ENCODE data around the gene PHPT1.

The PHPT1 gene

DNA sequence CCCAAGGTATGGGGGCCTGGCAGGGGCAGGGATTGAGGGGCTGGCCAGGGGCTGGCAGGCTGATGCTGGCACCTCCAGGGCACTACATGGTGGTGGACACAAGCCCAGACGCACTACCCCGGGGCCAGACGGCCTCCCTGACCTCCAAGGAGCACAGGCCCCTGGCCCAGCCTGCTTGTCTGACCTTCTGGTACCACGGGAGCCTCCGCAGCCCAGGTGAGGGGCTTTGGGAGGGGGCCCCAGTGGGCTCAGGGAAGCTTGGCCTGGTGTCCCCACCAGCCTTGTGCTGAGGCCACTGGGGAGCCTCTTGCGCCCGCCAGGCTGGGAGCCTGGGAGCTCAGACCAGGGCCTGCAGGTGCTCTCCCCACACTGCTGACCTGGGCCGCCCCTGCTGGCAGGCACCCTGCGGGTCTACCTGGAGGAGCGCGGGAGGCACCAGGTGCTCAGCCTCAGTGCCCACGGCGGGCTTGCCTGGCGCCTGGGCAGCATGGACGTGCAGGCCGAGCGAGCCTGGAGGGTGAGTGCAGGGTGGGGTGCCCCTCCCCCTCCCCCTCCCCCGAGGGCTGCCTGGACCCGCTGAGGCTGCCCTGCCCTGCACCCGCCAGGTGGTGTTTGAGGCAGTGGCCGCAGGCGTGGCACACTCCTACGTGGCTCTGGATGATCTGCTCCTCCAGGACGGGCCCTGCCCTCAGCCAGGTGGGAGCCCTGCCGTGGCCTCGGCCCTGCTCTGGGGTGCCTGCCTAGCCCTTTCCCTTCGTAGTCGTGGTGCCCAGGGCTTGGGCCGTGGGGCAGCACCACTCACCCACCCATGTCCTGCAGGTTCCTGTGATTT, 8.6 kb downstream of the PHPT1 start:
- ChIA-PET POLR2A (no interaction called here), CTCF (interaction anchor here (1.6 to 1.7 kb wide), 2 partner anchors 16 to 171 kb away, joined by 3 to 4 read pairs; partner anchors contain the start of gene AJM1)
- DNase-seq (ENCODE audit: extremely low spot score), result no peak
- TF ChIP-seq, protein P1, sequence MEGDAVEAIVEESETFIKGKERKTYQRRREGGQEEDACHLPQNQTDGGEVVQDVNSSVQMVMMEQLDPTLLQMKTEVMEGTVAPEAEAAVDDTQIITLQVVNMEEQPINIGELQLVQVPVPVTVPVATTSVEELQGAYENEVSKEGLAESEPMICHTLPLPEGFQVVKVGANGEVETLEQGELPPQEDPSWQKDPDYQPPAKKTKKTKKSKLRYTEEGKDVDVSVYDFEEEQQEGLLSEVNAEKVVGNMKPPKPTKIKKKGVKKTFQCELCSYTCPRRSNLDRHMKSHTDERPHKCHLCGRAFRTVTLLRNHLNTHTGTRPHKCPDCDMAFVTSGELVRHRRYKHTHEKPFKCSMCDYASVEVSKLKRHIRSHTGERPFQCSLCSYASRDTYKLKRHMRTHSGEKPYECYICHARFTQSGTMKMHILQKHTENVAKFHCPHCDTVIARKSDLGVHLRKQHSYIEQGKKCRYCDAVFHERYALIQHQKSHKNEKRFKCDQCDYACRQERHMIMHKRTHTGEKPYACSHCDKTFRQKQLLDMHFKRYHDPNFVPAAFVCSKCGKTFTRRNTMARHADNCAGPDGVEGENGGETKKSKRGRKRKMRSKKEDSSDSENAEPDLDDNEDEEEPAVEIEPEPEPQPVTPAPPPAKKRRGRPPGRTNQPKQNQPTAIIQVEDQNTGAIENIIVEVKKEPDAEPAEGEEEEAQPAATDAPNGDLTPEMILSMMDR (IDR thresholded peaks at IDR 0.05; ENCODE audit: control extremely low read depth, extremely low read depth, low read depth, missing control alignments), result no peak

DNA sequence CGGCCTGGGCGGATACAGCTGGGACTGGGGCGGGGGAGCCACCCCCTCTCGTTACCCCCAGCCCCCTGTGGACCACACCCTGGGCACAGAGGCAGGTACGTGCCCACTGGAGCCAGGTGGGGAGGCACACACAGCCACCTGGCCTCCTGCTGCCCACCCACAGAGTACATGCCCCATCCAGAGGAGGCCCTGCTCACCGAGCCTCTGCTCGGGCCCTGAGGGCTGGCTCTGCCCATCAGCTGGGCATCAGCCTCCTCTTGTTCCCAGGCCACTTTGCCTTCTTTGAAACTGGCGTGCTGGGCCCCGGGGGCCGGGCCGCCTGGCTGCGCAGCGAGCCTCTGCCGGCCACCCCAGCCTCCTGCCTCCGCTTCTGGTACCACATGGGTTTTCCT, 9.2 kb downstream of the PHPT1 start:
- ChIA-PET CTCF (interaction anchor here (1.6 kb wide), 1 partner anchor 171 kb away, joined by 3 read pairs; no protein-coding TSS in a partner anchor), POLR2A (no interaction called here)
- TF ChIP-seq, protein P1 (IDR thresholded peaks at IDR 0.05; ENCODE audit: control extremely low read depth, extremely low read depth, low read depth, missing control alignments), result no peak
- DNase-seq (ENCODE audit: extremely low spot score), result no peak

DNA sequence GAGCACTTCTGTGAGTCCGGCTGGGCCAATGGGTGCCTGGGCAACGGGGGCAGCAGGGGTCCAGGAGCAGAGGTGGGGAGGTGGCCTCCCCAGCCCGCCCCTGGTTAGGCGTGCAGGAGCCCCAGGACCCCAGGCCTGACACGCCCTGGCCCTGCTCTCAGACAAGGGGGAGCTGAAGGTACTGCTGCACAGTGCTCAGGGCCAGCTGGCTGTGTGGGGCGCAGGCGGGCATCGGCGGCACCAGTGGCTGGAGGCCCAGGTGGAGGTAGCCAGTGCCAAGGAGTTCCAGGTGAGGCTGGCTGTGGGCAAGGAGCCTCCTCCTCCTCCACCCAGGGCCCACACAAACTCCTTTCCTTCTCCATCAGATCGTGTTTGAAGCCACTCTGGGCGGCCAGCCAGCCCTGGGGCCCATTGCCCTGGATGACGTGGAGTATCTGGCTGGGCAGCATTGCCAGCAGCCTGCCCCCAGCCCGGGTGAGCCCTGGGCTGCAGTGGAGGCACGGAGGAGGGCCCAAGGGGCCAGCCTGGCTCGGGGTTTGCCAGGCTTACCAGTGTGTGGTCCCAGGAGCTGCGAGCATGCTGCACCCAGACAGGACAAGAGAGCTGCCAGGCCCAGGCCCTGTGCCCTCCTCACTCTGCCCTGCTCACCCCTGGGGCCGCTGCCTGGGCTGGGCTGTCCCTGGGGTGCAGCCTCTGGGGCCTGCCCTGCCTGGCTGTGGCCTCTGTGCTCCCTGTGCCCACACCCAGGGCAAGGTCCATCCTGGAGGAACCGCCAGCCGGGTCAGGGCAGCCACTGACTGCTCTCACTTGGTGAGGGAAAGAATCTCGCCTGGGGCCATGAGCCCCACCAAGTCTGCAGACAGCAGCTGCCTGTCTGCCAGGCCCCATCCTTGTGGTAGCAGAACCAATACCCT, 9.9 kb downstream of the PHPT1 start:
- CTCF ChIA-PET, result interaction anchor here (1.6 to 3.2 kb wide), 2 partner anchors 17 to 170 kb away, joined by 3 to 19 read pairs; partner anchors contain the start of gene AJM1
- POLR2A ChIA-PET, result no interaction called here
- TF ChIP-seq, protein P1 (IDR thresholded peaks at IDR 0.05; ENCODE audit: control extremely low read depth, extremely low read depth, low read depth, missing control alignments), result no peak
- DNase-seq (ENCODE audit: extremely low spot score), result no peak

DNA sequence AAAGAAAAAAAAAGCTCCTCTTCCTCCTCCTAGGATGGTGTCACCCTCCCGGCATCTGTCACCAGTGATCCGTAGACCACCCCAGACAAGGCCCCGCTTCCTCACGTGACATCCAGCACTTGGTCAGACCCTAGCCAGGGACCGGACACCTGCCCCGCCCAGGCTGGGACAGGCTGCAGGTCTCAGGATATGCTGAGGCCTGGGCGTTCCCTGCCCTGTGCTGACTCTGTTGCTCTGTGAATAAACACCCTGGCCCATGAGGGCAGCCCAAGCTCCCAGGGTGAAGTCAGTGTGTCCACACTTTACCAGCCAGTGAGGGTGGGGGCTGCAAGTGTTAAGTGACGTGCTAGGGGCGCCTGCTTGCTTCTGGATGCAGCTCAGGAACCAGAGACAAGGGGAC, 11.3 kb downstream of the PHPT1 start:
- ChIA-PET POLR2A (interaction anchor here (1.5 kb wide), 1 partner anchor 13 kb away, joined by 3 read pairs; no protein-coding TSS in a partner anchor), CTCF (interaction anchor here (0.9 to 3.2 kb wide), 2 partner anchors 18 to 103 kb away, joined by 3 to 19 read pairs; partner anchors contain the start of genes AJM1 and LCN8)
- TF ChIP-seq, protein P1 (IDR thresholded peaks at IDR 0.05; ENCODE audit: control extremely low read depth, extremely low read depth, low read depth, missing control alignments), result no peak
- no peak for DNase-seq (ENCODE audit: extremely low spot score)

DNA sequence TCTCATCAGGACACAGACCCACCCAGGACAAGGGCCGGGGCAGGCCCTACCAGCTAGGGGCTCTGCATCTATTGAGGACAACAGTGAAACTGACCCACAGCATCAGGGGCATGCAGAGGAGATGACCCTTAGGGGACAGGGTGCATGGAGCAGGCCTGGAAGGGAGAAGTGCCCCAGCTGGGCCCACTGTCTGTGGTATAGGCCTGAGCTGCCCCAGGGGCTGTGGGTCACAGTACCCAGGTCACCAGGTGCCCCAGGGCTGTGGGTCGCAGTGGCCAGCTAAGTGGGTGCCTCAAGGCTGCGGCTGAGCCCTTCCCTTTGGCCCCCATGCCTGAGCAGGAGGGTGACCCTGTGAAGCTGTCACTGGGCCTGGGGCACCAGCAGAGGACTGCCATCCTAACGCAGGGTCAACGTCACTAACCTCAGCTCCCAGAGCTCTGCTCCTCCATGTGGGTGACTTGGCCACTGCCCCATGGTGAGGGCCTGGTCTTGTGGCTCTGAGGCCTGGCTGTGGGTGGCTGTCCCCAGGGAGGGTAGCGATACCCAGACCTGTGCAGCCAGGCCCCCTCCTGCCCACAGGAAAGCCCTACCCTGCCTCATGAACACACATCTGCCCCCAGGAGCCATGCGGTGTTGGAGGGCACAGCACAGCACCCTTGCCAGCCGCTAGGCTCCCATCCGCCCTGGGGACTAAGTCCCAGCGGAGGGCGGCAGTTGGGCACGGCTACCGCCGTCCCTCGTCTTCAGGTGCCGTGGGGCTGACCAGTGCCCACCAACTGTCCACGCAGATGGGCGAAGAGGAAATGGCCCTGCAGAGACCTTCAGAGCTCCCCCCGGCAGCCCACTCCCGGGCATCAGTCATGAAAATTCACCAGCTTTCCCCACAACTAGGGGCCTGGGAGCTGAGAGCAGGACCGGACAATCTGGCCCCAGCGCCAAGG, 12.0 kb downstream of the PHPT1 start:
- CTCF ChIA-PET, result interaction anchor here (0.9 to 3.2 kb wide), 4 partner anchors 19 to 203 kb away, joined by 3 to 19 read pairs (median 4); partner anchors contain the start of genes AJM1 and LCN8
- DNase-seq (ENCODE audit: extremely low spot score), result no peak
- POLR2A ChIA-PET, result interaction anchor here (0.8 to 1.5 kb wide), 2 partner anchors 14 to 41 kb away, joined by 3 read pairs; no protein-coding TSS in a partner anchor
- TF ChIP-seq, protein P1 (IDR thresholded peaks at IDR 0.05; ENCODE audit: control extremely low read depth, extremely low read depth, low read depth, missing control alignments), result no peak

Measured in GM10248 (cell line).